ENCODE results near the gene VSTM1.

VSTM1 gene

DNA sequence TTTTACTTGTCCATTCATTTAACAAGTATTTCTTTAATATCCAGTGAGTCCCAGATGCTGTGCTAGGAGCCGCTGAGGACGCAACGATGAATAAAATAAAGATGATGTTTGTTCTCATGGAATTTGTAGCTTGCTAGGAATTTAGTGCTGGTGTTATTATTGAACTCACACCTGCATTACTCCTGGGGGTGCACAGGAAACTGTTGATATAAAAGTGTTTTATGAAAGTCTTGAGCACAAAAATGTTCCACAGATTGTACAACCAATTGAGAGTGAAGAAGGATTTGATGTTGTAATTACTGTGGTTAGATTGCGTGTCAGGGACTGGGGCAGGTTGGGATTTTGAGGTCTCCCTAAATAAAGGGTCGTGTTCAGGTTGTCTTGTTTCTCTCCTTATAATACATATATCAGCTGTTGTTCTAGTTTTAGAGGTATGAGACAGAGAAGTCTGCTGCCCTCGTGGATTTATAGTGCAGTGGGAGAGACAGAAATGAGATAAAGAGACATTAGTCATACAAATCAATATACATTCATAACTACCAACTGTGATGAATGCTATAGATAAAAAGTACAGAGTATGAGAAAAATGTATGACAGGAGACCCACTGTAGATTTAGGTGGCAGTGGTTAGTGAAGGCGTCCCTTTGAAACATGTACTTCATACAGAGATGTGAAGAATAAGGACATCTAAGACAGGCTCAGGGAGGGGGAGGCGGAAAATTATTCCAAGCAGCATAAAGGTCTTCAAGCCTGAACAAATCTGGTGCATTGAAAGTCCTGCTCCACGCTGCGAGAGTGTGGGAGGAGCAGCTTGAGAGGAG is 61.0 kb downstream of the VSTM1 start:
- Histone ChIP-seq H3K4me2 (ENCODE audit: low read length) (no peak overlapping the region), H3K27me3 (ENCODE audit: control insufficient read depth, insufficient read depth, low read length) (no peaks in the 10 kb centered on the region)

DNA sequence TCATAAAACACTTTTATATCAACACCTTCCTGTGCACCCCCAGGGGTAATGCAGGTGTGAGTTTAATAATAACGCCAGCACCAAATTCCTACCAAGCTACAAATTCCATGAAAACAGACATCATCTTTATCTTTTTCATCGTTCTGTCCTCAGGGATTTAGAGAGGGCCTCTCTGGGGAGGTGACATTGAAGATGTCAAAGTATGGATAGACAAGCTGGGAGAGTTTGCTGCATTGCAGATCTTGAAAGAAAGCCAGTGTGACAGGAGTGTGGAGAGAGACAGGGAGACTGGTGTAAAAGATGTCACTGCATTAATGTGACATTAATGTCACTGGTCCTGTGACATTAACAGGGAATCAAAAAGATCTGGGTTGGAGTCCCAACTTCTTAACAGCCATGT is 62.2 kb downstream of the VSTM1 start:
- no peaks in the 10 kb centered on the region for H3K36me3 ChIP-seq (ENCODE audit: insufficient read depth, low read length)
- no peaks in the 10 kb centered on the region for H3K4me1 ChIP-seq (ENCODE audit: control insufficient read depth, insufficient read depth, low read length)
- H3K4me3 ChIP-seq (ENCODE audit: low read length), result no peak overlapping the region
- H3K9me3 ChIP-seq (replicated peaks; ENCODE audit: low read length), result no peaks in the 10 kb centered on the region
- no peak overlapping the region for H3K4me2 ChIP-seq (ENCODE audit: low read length)
- no peak overlapping the region for H3K9ac ChIP-seq (ENCODE audit: low read depth, low read length)
- H3K27me3 ChIP-seq (ENCODE audit: control insufficient read depth, insufficient read depth, low read length), result no peaks in the 10 kb centered on the region

More for the DNA sequence above, 61.0 kb downstream of the VSTM1 start:
- Histone ChIP-seq H3K9ac (ENCODE audit: low read depth, low read length) (no peak overlapping the region), H3K9me3 (replicated peaks; ENCODE audit: low read length) (no peaks in the 10 kb centered on the region), H3K4me1 (ENCODE audit: control insufficient read depth, insufficient read depth, low read length) (no peaks in the 10 kb centered on the region), H3K4me3 (ENCODE audit: low read length) (no peak overlapping the region), H3K36me3 (ENCODE audit: insufficient read depth, low read length) (no peaks in the 10 kb centered on the region)

DNA sequence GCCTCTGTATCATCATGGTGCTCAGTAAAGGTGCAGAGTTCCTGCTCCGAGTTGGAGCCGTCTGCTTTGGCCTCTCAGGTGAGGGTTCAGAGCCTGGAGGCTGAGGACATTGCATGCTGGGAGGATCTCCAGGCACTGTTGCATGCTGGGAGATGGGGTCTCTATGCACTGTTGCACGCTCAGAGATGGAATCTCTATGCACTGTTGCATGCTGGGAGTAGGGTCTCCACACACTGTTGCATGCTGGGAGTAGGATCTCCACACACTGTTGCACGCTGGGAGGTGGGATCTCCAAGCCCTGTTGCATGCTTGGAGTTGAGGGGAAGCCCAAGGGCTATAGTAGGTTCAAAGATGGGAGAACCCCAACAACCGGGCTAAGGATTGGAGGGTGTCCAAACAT is 64.0 kb downstream of the VSTM1 start:
- Histone ChIP-seq H3K9me3 (replicated peaks; ENCODE audit: low read length) (no peaks in the 10 kb centered on the region), H3K36me3 (ENCODE audit: insufficient read depth, low read length) (no peaks in the 10 kb centered on the region), H3K4me1 (ENCODE audit: control insufficient read depth, insufficient read depth, low read length) (peaks cover 5% of the 10 kb centered on the region), H3K27me3 (ENCODE audit: control insufficient read depth, insufficient read depth, low read length) (no peaks in the 10 kb centered on the region), H3K4me2 (ENCODE audit: low read length) (no peak overlapping the region), H3K4me3 (ENCODE audit: low read length) (no peak overlapping the region), H3K9ac (ENCODE audit: low read depth, low read length) (no peak overlapping the region)

GRCh38 chr19:53998223-53998622 is 65.5 kb downstream of the VSTM1 start:
- H3K27me3 ChIP-seq (ENCODE audit: control insufficient read depth, insufficient read depth, low read length), result peaks cover 7% of the 10 kb centered on the region
- no peak overlapping the region for H3K9ac ChIP-seq (ENCODE audit: low read depth, low read length)
- H3K9me3 ChIP-seq (replicated peaks; ENCODE audit: low read length), result no peaks in the 10 kb centered on the region
- H3K36me3 ChIP-seq (ENCODE audit: insufficient read depth, low read length), result no peaks in the 10 kb centered on the region
- H3K4me1 ChIP-seq (ENCODE audit: control insufficient read depth, insufficient read depth, low read length), result peaks cover 11% of the 10 kb centered on the region
- H3K4me3 ChIP-seq (ENCODE audit: low read length), result no peak overlapping the region
- no peak overlapping the region for H3K4me2 ChIP-seq (ENCODE audit: low read length)

DNA sequence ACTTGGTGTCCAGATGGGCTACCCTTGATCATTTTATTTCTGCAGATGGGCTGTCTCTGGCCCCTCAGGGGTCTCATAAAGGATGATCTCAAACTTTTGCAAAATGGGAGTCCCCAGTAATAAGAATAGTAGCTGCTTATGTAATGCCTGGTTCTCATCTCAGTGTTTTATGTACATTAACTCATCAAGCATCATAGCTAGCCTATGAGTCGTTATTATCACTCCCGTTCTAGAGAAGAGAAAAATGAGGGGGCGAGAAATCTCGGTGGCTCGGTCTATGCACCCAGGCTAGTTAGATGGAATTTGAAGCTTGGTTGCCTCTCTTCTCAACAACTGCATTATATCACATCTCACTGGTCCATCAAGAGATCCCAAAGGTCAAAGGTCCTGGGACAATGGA is 68.9 kb downstream of the VSTM1 start:
- H3K9ac ChIP-seq (ENCODE audit: low read depth, low read length), result no peak overlapping the region
- no peaks in the 10 kb centered on the region for H3K9me3 ChIP-seq (replicated peaks; ENCODE audit: low read length)
- no peak overlapping the region for H3K4me3 ChIP-seq (ENCODE audit: low read length)
- no peaks in the 10 kb centered on the region for H3K36me3 ChIP-seq (ENCODE audit: insufficient read depth, low read length)
- peaks cover 15% of the 10 kb centered on the region for H3K27me3 ChIP-seq (ENCODE audit: control insufficient read depth, insufficient read depth, low read length)
- H3K4me2 ChIP-seq (ENCODE audit: low read length), result no peak overlapping the region
- H3K4me1 ChIP-seq (ENCODE audit: control insufficient read depth, insufficient read depth, low read length), result peaks cover 11% of the 10 kb centered on the region

GRCh38 chr19:53993448-53993847 is 70.2 kb downstream of the VSTM1 start:
- no peaks in the 10 kb centered on the region for H3K9me3 ChIP-seq (replicated peaks; ENCODE audit: low read length)
- H3K36me3 ChIP-seq (ENCODE audit: insufficient read depth, low read length), result no peaks in the 10 kb centered on the region
- no peak overlapping the region for H3K4me2 ChIP-seq (ENCODE audit: low read length)
- no peak overlapping the region for H3K9ac ChIP-seq (ENCODE audit: low read depth, low read length)
- H3K27me3 ChIP-seq (ENCODE audit: control insufficient read depth, insufficient read depth, low read length), result peaks cover 21% of the 10 kb centered on the region
- H3K4me3 ChIP-seq (ENCODE audit: low read length), result no peak overlapping the region
- peaks cover 11% of the 10 kb centered on the region for H3K4me1 ChIP-seq (ENCODE audit: control insufficient read depth, insufficient read depth, low read length)

DNA sequence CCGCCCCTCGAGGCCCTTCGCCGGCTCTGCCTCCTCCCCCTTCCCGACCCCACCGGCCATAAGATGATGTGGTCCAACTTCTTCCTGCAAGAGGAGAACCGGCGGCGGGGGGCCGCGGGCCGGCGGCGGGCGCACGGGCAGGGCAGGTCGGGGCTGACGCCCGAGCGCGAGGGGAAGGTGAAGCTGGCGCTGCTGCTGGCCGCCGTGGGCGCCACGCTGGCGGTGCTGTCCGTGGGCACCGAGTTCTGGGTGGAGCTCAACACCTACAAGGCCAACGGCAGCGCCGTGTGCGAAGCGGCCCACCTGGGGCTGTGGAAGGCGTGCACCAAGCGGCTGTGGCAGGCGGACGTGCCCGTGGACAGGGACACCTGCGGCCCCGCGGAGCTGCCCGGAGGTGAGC is 70.9 kb downstream of the VSTM1 start:
- Histone ChIP-seq H3K36me3 (ENCODE audit: insufficient read depth, low read length) (no peaks in the 10 kb centered on the region), H3K4me2 (ENCODE audit: low read length) (no peak overlapping the region), H3K4me1 (ENCODE audit: control insufficient read depth, insufficient read depth, low read length) (peaks cover 11% of the 10 kb centered on the region), H3K4me3 (ENCODE audit: low read length) (no peak overlapping the region), H3K27me3 (ENCODE audit: control insufficient read depth, insufficient read depth, low read length) (peaks cover 23% of the 10 kb centered on the region), H3K9ac (ENCODE audit: low read depth, low read length) (no peak overlapping the region), H3K9me3 (replicated peaks; ENCODE audit: low read length) (no peaks in the 10 kb centered on the region)

- peaks cover 11% of the 10 kb centered on the region for H3K4me1 ChIP-seq (ENCODE audit: control insufficient read depth, insufficient read depth, low read length)
- H3K4me2 ChIP-seq (ENCODE audit: low read length), result no peak overlapping the region
- no peaks in the 10 kb centered on the region for H3K36me3 ChIP-seq (ENCODE audit: insufficient read depth, low read length)
- H3K9ac ChIP-seq (ENCODE audit: low read depth, low read length), result no peak overlapping the region
- H3K9me3 ChIP-seq (replicated peaks; ENCODE audit: low read length), result no peaks in the 10 kb centered on the region
- H3K27me3 ChIP-seq (ENCODE audit: control insufficient read depth, insufficient read depth, low read length), result peaks cover 29% of the 10 kb centered on the region
- H3K4me3 ChIP-seq (ENCODE audit: low read length), result no peak overlapping the region
Measured at GRCh38 chr19:53992211-53992610, 71.5 kb downstream of the VSTM1 start.

DNA sequence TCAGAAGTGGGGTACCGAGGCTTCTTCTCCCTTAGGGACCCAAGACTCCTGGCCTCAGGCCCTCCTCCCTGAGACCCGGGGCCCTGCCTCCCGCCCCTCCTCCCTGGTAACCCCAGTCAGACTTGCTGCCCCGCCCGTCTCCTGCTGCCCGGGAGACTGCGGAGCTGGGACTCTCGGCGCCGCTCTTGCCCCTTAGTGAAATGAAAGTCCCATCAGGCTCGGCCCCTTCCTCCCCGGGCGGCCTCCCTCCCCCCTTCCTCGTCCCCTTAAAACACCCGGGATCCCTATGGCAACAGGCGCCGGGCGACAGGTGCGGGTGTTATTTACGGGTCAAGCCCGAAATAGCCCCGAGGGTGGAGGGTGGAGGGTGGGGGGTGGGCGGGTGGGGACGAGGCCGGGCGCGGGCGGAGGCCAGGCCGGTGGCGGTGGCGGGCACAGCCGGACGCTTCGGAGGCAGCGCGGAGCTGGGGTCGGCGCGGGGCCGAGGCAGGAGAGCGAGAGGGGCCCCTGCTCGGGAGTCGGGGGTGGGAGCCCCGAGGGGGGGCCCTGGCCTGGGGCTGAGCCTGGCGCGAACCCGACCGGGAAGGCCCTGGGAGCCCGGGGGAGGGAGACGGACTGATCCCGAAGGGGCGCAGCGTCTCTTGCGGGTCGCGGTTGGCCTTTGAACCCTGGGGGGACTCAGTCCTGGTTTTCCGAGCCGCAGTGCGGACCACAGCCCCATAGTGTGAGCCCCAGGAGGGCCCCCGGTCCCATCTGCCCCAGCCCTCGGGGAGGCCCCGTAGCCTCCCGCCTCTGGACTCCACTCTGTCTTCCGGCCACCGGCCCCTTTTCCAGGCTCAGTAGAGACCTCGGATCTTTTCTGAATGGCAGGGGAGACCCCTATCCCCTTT is 72.2 kb downstream of the VSTM1 start, which contains the start of gene CACNG6:
Gene CACNG6 (plus strand): TSS at position 414 of the 890 bp plus-strand sequence. CDS start 1,241 bp downstream, outside the sequence.
- peaks cover 11% of the 10 kb centered on the region for H3K4me1 ChIP-seq (ENCODE audit: control insufficient read depth, insufficient read depth, low read length)
- peak within 1 kb of the TSS; percentile 49 for H3K4me2 ChIP-seq (ENCODE audit: low read length)
- H3K4me3 ChIP-seq (ENCODE audit: low read length), result peak within 1 kb of the TSS; percentile 47
- H3K9me3 ChIP-seq (replicated peaks; ENCODE audit: low read length), result no peaks in the 10 kb centered on the region
- H3K9ac ChIP-seq (ENCODE audit: low read depth, low read length), result no peak within 1 kb of the TSS
- no peaks in the 10 kb centered on the region for H3K36me3 ChIP-seq (ENCODE audit: insufficient read depth, low read length)
- H3K27me3 ChIP-seq (ENCODE audit: control insufficient read depth, insufficient read depth, low read length), result peaks cover 30% of the 10 kb centered on the region
